SK-N-SH treated with all-trans-retinoic acid at 6 μM for 48 hours (cell line): Measurements from ENCODE around the gene SYNGAP1.
A peak's percentile ranks its signal among the peaks of the same experiment; 100 is the strongest.

Experiments used
- ATAC-seq: fragments of 200-7000 bp; cut with Tn5 transposase; 3 replicates; pipeline ENCODE4 v1.9.1; 2020; ENCODE audit warnings: mild to moderate bottlenecking, moderate library complexity
- ARNTL ChIP-seq: fragments of 450-650 bp; formaldehyde crosslinking; IDR thresholded peaks from 2 replicates; pipeline ENCODE4 v1.5.0; 2020; ENCODE audit warnings: low read depth, mild to moderate bottlenecking, moderate library complexity, borderline replicate concordance
- BACH2 ChIP-seq: fragments of 250-450 bp; sonication (Bioruptor Pico); IDR thresholded peaks from 2 replicates; pipeline ENCODE4 v1.9.0; 2021; ENCODE audit warnings: mild to moderate bottlenecking, borderline replicate concordance
- CSDC2 ChIP-seq: fragments of 250-450 bp; sonication (Bioruptor Pico); IDR thresholded peaks from 2 replicates; pipeline ENCODE4 v1.5.0; 2020; ENCODE audit warnings: mild to moderate bottlenecking, moderate library complexity
- ESRRG ChIP-seq: fragments of 250-450 bp; sonication (Bioruptor Pico); IDR thresholded peaks from 2 replicates; pipeline ENCODE4 v1.6.1; 2021; ENCODE audit warnings: mild to moderate bottlenecking
- GLIS3 ChIP-seq: fragments of 250-450 bp; sonication (Bioruptor Pico); IDR thresholded peaks from 2 replicates; pipeline ENCODE4 v1.5.0; 2020; ENCODE audit warnings: mild to moderate bottlenecking, moderate library complexity
- ISL1 ChIP-seq: fragments of 250-450 bp; sonication (Bioruptor Pico); IDR thresholded peaks from 2 replicates; pipeline ENCODE4 v2.1.2; 2022; ENCODE audit warnings: mild to moderate bottlenecking, moderate library complexity
- OSR1 ChIP-seq: fragments of 250-450 bp; sonication (Bioruptor Pico); IDR thresholded peaks from 2 replicates; pipeline ENCODE4 v1.8.0; 2022; ENCODE audit warnings: moderate library complexity, mild to moderate bottlenecking, inconsistent platforms
- RARB ChIP-seq: fragments of 250-450 bp; sonication (Bioruptor Pico); IDR thresholded peaks from 2 replicates; pipeline ENCODE4 v1.8.0; 2021; ENCODE audit warnings: mild to moderate bottlenecking, moderate library complexity
- SNAI2 ChIP-seq: fragments of 250-450 bp; sonication (Bioruptor Pico); IDR thresholded peaks from 2 replicates; pipeline ENCODE4 v1.5.0; 2020; ENCODE audit warnings: mild to moderate bottlenecking, moderate library complexity
- TCF4 ChIP-seq: fragments of 250-450 bp; sonication (Bioruptor Pico); IDR thresholded peaks from 2 replicates; pipeline ENCODE4 v1.8.0; 2021; ENCODE audit warnings: mild to moderate bottlenecking, moderate library complexity, borderline replicate concordance
- TOX ChIP-seq: fragments of 250-450 bp; sonication (Bioruptor Pico); IDR thresholded peaks from 2 replicates; pipeline ENCODE4 v1.8.0; 2021; ENCODE audit warnings: mild to moderate bottlenecking, moderate library complexity, borderline replicate concordance
- ZC3H10 ChIP-seq: fragments of 250-450 bp; sonication (Bioruptor Pico); IDR thresholded peaks from 2 replicates; pipeline ENCODE4 v1.5.1; 2021; ENCODE audit warnings: mild to moderate bottlenecking, moderate library complexity
- ZFP30 ChIP-seq: fragments of 450-650 bp; formaldehyde crosslinking; IDR thresholded peaks from 2 replicates; pipeline ENCODE4 v1.5.0; 2022; ENCODE audit warnings: mild to moderate bottlenecking, moderate library complexity
- ZNF565 ChIP-seq: fragments of 450-650 bp; formaldehyde crosslinking; conservative IDR thresholded peaks from 2 replicates; pipeline ENCODE4 v1.5.0; 2020; ENCODE audit warnings: low read depth, mild to moderate bottlenecking, moderate library complexity
- ZNF70 ChIP-seq: fragments of 450-650 bp; formaldehyde crosslinking; IDR thresholded peaks from 2 replicates; pipeline ENCODE4 v1.5.0; 2020; ENCODE audit warnings: mild to moderate bottlenecking, moderate library complexity
- ZNF8 ChIP-seq: fragments of 450-650 bp; formaldehyde crosslinking; IDR thresholded peaks from 2 replicates; pipeline ENCODE4 v1.5.0; 2020; ENCODE audit warnings: mild to moderate bottlenecking, moderate library complexity
- TF ChIP-seq, protein P1 (sequence below): fragments of 250-450 bp; sonication (Bioruptor Pico); IDR thresholded peaks from 2 replicates; pipeline ENCODE4 v1.5.0; 2020; ENCODE audit warnings: mild to moderate bottlenecking, moderate library complexity
- TF ChIP-seq, protein P2 (sequence below): fragments of 250-450 bp; sonication (Bioruptor Pico); IDR thresholded peaks from 2 replicates; pipeline ENCODE4 v1.5.1; 2020; ENCODE audit warnings: low read depth, mild to moderate bottlenecking, moderate library complexity
- TF ChIP-seq, protein P3 (sequence below): fragments of 250-450 bp; sonication (Bioruptor Pico); IDR thresholded peaks from 2 replicates; pipeline ENCODE4 v1.5.1; 2021; ENCODE audit warnings: mild to moderate bottlenecking, moderate library complexity
- TF ChIP-seq, protein P4 (sequence below): fragments of 250-450 bp; sonication (Bioruptor Pico); IDR thresholded peaks from 2 replicates; pipeline ENCODE4 v1.8.0; 2021; ENCODE audit warnings: low read depth, mild to moderate bottlenecking, moderate library complexity, borderline replicate concordance
- TF ChIP-seq, protein P5 (sequence below): fragments of 250-450 bp; sonication (Bioruptor Pico); IDR thresholded peaks from 2 replicates; pipeline ENCODE4 v1.8.0; 2020; ENCODE audit warnings: mild to moderate bottlenecking, moderate library complexity, borderline replicate concordance

SYNGAP1 gene

DNA sequence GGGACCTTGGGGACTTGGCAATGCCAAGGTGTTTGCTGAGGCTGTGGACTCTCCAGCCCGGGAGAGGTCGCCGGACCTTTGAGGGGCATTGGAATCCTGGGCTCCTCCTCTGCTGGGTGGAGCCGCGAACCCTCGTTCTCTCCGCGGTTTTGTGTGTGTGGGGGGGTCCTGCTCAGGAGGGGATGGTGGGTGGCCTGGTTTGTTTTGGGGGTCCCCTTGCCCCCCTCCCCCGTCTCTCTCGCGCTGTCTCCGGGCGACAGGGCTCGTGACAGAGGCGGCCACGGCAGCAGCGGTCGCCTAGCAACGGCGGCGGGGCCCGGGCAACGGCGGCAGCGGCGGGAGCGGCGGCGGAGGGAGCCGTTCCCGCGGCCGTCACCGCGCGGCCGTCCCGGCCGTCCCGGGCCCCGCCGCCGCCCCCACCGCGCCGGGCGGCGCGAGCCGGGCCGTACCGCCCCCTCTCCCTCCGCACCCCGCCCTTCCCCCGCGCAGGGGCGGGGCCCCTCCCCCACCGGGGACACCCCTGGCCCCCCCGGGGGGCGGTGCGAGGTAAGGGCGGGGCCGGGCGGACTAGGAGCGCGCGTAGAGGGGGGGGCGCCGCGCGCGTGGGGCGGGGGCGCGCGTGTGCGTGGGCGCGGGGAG lies 7.8 kb downstream of the SYNGAP1 start:
- TF ChIP-seq ZNF70 (CRISPR knock-in tag): no peak
- no peak for TF ChIP-seq RARB (CRISPR knock-in tag)
- TF ChIP-seq CSDC2 (CRISPR knock-in tag): no peak
- TF ChIP-seq ZC3H10 (CRISPR knock-in tag): no peak
- TF ChIP-seq ARNTL: no peak
- TF ChIP-seq TOX (CRISPR knock-in tag): no peak
- TF ChIP-seq TCF4 (CRISPR knock-in tag): no peak
- TF ChIP-seq, protein P1, sequence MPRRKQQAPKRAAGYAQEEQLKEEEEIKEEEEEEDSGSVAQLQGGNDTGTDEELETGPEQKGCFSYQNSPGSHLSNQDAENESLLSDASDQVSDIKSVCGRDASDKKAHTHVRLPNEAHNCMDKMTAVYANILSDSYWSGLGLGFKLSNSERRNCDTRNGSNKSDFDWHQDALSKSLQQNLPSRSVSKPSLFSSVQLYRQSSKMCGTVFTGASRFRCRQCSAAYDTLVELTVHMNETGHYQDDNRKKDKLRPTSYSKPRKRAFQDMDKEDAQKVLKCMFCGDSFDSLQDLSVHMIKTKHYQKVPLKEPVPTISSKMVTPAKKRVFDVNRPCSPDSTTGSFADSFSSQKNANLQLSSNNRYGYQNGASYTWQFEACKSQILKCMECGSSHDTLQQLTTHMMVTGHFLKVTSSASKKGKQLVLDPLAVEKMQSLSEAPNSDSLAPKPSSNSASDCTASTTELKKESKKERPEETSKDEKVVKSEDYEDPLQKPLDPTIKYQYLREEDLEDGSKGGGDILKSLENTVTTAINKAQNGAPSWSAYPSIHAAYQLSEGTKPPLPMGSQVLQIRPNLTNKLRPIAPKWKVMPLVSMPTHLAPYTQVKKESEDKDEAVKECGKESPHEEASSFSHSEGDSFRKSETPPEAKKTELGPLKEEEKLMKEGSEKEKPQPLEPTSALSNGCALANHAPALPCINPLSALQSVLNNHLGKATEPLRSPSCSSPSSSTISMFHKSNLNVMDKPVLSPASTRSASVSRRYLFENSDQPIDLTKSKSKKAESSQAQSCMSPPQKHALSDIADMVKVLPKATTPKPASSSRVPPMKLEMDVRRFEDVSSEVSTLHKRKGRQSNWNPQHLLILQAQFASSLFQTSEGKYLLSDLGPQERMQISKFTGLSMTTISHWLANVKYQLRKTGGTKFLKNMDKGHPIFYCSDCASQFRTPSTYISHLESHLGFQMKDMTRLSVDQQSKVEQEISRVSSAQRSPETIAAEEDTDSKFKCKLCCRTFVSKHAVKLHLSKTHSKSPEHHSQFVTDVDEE: no peak
- no peak for TF ChIP-seq ESRRG (CRISPR knock-in tag)
- TF ChIP-seq, all 23 proteins: peak for 0
- ATAC-seq: peak; percentile 19

DNA sequence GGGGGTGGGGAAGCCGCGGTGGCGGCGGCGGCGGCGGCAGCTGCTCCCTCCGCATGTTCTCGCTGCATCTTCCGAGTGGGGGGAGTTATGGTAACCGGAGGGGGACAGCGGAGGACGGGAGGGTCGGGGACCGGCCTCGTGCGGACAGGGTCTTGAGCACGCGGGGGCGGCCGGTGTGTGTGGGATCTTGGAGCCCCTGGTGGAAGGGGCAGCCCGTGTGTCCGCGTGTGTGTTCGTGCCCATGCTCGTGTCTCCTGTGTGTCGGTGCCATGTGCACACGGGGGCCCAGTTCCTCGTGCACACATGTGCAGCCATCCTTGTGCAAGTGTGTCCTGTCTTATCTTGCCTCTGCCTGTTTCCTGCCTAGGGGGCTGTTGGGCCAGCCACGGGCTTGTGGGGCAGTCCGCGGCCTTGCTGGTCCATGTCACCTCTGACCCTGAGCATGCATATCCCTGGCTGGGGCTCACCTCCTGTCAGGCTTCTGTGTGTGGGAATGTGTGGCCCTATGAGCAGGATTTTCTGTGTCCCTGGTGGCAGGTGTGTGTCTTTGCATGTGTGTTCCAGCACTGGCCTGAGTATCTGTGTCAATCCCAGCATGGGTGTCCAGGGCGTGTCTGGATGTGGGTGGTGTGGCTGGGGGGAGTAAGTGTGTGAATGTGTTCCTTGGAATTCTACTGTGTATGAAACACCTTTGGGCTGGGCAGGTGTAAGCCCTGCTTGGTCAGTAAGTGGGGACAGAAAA lies 8.5 kb downstream of the SYNGAP1 start:
- TF ChIP-seq ISL1 (no peak), ZNF70 (CRISPR knock-in tag) (no peak), BACH2 (CRISPR knock-in tag) (no peak), GLIS3 (no peak), ARNTL (no peak), TOX (CRISPR knock-in tag) (no peak)
- TF ChIP-seq, protein P2, sequence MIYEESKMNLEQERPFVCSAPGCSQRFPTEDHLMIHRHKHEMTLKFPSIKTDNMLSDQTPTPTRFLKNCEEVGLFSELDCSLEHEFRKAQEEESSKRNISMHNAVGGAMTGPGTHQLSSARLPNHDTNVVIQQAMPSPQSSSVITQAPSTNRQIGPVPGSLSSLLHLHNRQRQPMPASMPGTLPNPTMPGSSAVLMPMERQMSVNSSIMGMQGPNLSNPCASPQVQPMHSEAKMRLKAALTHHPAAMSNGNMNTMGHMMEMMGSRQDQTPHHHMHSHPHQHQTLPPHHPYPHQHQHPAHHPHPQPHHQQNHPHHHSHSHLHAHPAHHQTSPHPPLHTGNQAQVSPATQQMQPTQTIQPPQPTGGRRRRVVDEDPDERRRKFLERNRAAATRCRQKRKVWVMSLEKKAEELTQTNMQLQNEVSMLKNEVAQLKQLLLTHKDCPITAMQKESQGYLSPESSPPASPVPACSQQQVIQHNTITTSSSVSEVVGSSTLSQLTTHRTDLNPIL (CRISPR knock-in tag): no peak
- ATAC-seq: peak; percentile 14

DNA sequence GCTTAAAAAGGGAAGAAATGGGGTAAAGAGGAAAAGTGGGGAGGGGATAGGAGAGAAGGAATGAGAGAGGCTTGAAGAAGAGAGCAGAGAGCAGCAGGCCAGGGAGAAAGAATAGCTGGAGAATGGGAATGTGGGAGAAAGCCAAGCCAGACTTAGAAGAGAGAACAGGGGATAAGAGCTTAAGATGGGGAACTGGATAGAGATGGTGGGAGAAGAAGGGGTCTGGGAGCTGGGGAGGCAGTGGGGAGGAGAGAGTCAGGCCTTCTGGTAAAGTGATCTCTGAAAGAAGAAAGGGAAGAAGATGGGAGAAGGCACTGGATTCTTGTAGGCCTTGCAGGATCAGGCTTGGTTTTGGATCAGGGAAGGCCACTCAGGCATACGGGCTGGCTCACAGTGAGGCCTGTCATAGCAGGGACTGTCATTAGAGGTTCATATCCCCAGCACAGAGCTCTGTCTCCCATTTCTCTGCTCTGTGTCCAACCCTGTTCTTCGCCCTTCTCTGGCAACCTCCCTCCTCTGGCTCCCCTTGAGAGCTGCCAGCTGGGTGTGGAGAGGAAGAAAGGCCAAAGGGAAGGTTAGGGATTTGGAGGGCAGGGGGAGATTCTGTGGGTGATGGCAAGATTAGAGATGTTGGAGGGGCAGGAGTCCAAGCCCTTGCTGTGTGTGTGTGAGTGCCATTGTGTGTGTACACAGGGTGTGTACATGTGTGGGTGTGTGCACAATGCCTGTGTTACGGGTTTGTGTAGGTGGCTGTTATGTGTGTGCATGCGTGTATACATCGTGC lies 9.3 kb downstream of the SYNGAP1 start:
- ATAC-seq: no peak
- TF ChIP-seq GLIS3 (no peak), ARNTL (no peak), ZNF8 (CRISPR knock-in tag) (no peak), SNAI2 (CRISPR knock-in tag) (no peak), ESRRG (CRISPR knock-in tag) (no peak), ZNF565 (CRISPR knock-in tag) (no peak), OSR1 (CRISPR knock-in tag) (no peak), TCF4 (CRISPR knock-in tag) (no peak), ZFP30 (CRISPR knock-in tag) (no peak), TOX (CRISPR knock-in tag) (no peak), RARB (CRISPR knock-in tag) (no peak), CSDC2 (CRISPR knock-in tag) (no peak), ISL1 (no peak)
- TF ChIP-seq, protein P1: no peak
- TF ChIP-seq, protein P2 (CRISPR knock-in tag): no peak
- TF ChIP-seq, protein P3, sequence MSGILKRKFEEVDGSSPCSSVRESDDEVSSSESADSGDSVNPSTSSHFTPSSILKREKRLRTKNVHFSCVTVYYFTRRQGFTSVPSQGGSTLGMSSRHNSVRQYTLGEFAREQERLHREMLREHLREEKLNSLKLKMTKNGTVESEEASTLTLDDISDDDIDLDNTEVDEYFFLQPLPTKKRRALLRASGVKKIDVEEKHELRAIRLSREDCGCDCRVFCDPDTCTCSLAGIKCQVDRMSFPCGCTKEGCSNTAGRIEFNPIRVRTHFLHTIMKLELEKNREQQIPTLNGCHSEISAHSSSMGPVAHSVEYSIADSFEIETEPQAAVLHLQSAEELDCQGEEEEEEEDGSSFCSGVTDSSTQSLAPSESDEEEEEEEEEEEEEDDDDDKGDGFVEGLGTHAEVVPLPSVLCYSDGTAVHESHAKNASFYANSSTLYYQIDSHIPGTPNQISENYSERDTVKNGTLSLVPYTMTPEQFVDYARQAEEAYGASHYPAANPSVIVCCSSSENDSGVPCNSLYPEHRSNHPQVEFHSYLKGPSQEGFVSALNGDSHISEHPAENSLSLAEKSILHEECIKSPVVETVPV (CRISPR knock-in tag): no peak
- TF ChIP-seq, protein P4, sequence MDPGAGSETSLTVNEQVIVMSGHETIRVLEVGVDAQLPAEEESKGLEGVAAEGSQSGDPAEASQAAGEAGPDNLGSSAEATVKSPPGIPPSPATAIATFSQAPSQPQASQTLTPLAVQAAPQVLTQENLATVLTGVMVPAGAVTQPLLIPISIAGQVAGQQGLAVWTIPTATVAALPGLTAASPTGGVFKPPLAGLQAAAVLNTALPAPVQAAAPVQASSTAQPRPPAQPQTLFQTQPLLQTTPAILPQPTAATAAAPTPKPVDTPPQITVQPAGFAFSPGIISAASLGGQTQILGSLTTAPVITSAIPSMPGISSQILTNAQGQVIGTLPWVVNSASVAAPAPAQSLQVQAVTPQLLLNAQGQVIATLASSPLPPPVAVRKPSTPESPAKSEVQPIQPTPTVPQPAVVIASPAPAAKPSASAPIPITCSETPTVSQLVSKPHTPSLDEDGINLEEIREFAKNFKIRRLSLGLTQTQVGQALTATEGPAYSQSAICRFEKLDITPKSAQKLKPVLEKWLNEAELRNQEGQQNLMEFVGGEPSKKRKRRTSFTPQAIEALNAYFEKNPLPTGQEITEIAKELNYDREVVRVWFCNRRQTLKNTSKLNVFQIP (CRISPR knock-in tag): no peak
- TF ChIP-seq, protein P5, sequence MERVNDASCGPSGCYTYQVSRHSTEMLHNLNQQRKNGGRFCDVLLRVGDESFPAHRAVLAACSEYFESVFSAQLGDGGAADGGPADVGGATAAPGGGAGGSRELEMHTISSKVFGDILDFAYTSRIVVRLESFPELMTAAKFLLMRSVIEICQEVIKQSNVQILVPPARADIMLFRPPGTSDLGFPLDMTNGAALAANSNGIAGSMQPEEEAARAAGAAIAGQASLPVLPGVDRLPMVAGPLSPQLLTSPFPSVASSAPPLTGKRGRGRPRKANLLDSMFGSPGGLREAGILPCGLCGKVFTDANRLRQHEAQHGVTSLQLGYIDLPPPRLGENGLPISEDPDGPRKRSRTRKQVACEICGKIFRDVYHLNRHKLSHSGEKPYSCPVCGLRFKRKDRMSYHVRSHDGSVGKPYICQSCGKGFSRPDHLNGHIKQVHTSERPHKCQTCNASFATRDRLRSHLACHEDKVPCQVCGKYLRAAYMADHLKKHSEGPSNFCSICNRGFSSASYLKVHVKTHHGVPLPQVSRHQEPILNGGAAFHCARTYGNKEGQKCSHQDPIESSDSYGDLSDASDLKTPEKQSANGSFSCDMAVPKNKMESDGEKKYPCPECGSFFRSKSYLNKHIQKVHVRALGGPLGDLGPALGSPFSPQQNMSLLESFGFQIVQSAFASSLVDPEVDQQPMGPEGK: no peak
